CD8-positive, alpha-beta memory T cell (primary cell): ENCODE measurements around the gene MAEA. TPM values are rescaled to one million over a fixed set of nuclear protein-coding genes. Genes with fewer than 3 reads are reported as not detected.

Experiments used
- CTCF ChIA-PET: fragments of 350-600 bp; sonication (Branson Sonifier 250); formaldehyde crosslinking; loops from one replicate; lab custom pipeline; 2021; ENCODE audit warnings: antibody characterized with exemption; lab: Charles Lee
- POLR2A ChIA-PET: fragments of 350-600 bp; sonication (Branson Sonifier 250); formaldehyde crosslinking; loops from one replicate; lab custom pipeline; 2021; ENCODE audit warnings: antibody characterized with exemption; lab: Charles Lee
- DNase-seq, 5 donors: peaks; one replicate each; pipeline versions ENCODE4 v3.0.0 to v3.0.0-alpha.2; 2020 to 2022; ENCODE audit warnings: mixed read lengths in 1 of 5
- H3K27ac ChIP-seq: one replicate; pipeline ENCODE4 v1.7.0; 2013; ENCODE audit warnings: low read depth, mild to moderate bottlenecking, low read length, moderate library complexity
- H3K27me3 ChIP-seq: 2 replicates; pipeline ENCODE4 v1.7.0; 2013; ENCODE audit warnings: low read length, mild to moderate bottlenecking; ENCODE audit not compliant: insufficient read depth, poor library complexity, severe bottlenecking
- H3K36me3 ChIP-seq: 2 replicates; pipeline ENCODE4 v1.7.0; 2013; ENCODE audit warnings: mild to moderate bottlenecking, low read length, moderate library complexity; ENCODE audit not compliant: insufficient read depth
- H3K4me1 ChIP-seq: 2 replicates; pipeline ENCODE4 v1.7.0; 2013; ENCODE audit warnings: mild to moderate bottlenecking, low read length, moderate library complexity; ENCODE audit not compliant: insufficient read depth
- H3K4me3 ChIP-seq: 2 replicates; pipeline ENCODE4 v1.7.0; 2013; ENCODE audit warnings: mild to moderate bottlenecking, low read length
- H3K9me3 ChIP-seq: 2 replicates; pipeline ENCODE4 v1.7.0; 2013; ENCODE audit warnings: mild to moderate bottlenecking, low read length
- H3K27ac Mint-ChIP-seq, 8 donors: one replicate each; pipeline ENCODE4 v1.8.0; 2020 to 2021; ENCODE audit warnings: mixed read lengths in 8 of 8, mild to moderate bottlenecking in 6 of 8, inconsistent platforms in 3 of 8, moderate library complexity in 3 of 8
- H3K27me3 Mint-ChIP-seq, 2 donors: one replicate each; pipeline ENCODE4 v1.8.0; 2020 to 2021; ENCODE audit warnings: mixed read lengths in 2 of 2, mild to moderate bottlenecking in 1 of 2, moderate library complexity in 1 of 2
- H3K36me3 Mint-ChIP-seq, 3 donors: one replicate each; pipeline ENCODE4 v1.8.0; 2020 to 2021; ENCODE audit warnings: mixed read lengths in 3 of 3, inconsistent platforms in 1 of 3, mild to moderate bottlenecking in 1 of 3
- H3K4me1 Mint-ChIP-seq, 3 donors: one replicate each; pipeline ENCODE4 v1.8.0; 2020 to 2021; ENCODE audit warnings: mixed read lengths in 3 of 3, inconsistent platforms in 1 of 3, mild to moderate bottlenecking in 1 of 3
- H3K4me3 Mint-ChIP-seq, 7 donors: one replicate each; pipeline ENCODE4 v1.8.0; 2020 to 2021; ENCODE audit warnings: mixed read lengths in 7 of 7, mild to moderate bottlenecking in 6 of 7, moderate library complexity in 4 of 7, inconsistent platforms in 2 of 7
- H3K9me3 Mint-ChIP-seq, 5 donors: one replicate each; pipeline ENCODE4 v1.8.0; 2020 to 2022; ENCODE audit warnings: mixed read lengths in 5 of 5, mild to moderate bottlenecking in 3 of 5, moderate library complexity in 2 of 5, inconsistent platforms in 1 of 5
- polyA plus RNA-seq: library from polyadenylated mRNA; unstranded; fragments of 300-500 nt; fragmentation: Illumina TruSeq; gene quantifications from one replicate; pipeline ENCODE4 v1.2.3, GENCODE V29; 2021
- total RNA-seq, 2 experiments: library from RNA; stranded (reverse); gene quantifications; one replicate each; pipeline ENCODE4 v1.2.3, GENCODE V29; 2021

MAEA gene
- total and polyA plus RNA-seq, 3 experiments from 2014 or later, result 59.4 to 75.3 (median 63.8) TPM

GRCh38 chr4:1298461-1298860 lies 8.8 kb downstream of the MAEA start:
- Mint-ChIP-seq H3K4me1 (peaks cover 47 to 77% (median 61%) of the 10 kb centered on the region in 3 donors), H3K4me3 (no peak overlapping the region), H3K36me3 (peaks cover 0 to 65% (median 4%) of the 10 kb centered on the region in 3 donors), H3K27ac (peak overlapping the region in 5 of 8 donors; percentile 29 to 86 (median 63)), H3K9me3 (no peaks in the 10 kb centered on the region), H3K27me3 (peaks cover 0 to 1% of the 10 kb centered on the region in 2 donors)
- Histone ChIP-seq H3K4me3 (no peak overlapping the region), H3K27me3 (no peaks in the 10 kb centered on the region), H3K36me3 (peaks cover 9% of the 10 kb centered on the region), H3K27ac (no peak overlapping the region), H3K9me3 (no peaks in the 10 kb centered on the region), H3K4me1 (peaks cover 17% of the 10 kb centered on the region)
- ChIA-PET POLR2A (no interaction called here), CTCF (interaction anchor here (2.1 kb wide), 1 partner anchor 13 kb away, joined by 6 read pairs; no protein-coding TSS in a partner anchor)
- DNase-seq, result no peak

- Histone ChIP-seq H3K27ac (no peak overlapping the region), H3K4me1 (peaks cover 8% of the 10 kb centered on the region), H3K27me3 (no peaks in the 10 kb centered on the region), H3K9me3 (no peaks in the 10 kb centered on the region), H3K4me3 (no peak overlapping the region), H3K36me3 (peaks cover 9% of the 10 kb centered on the region)
- Mint-ChIP-seq H3K27me3 (peaks cover 0 to 1% of the 10 kb centered on the region in 2 donors), H3K27ac (peak overlapping the region in 4 of 8 donors; percentile 55 to 84 (median 70)), H3K36me3 (peaks cover 0 to 64% (median 4%) of the 10 kb centered on the region in 3 donors), H3K4me1 (peaks cover 39 to 70% (median 56%) of the 10 kb centered on the region in 3 donors), H3K4me3 (peak overlapping the region in 1 of 7 donors; percentile 3), H3K9me3 (no peaks in the 10 kb centered on the region)
- CTCF ChIA-PET, result interaction anchor here (1.8 to 2.1 kb wide), 2 partner anchors 13 to 31 kb away, joined by 5 to 6 read pairs; no protein-coding TSS in a partner anchor
- no peak for DNase-seq
- POLR2A ChIA-PET, result no interaction called here
These were observed 9.7 kb downstream of the MAEA start for GRCh38 chr4:1299301-1299860.

GRCh38 chr4:1300466-1301455 lies 11.1 kb downstream of the MAEA start:
- CTCF ChIA-PET, result interaction anchor here (1.1 to 1.8 kb wide), 2 partner anchors 33 to 55 kb away, joined by 3 to 5 read pairs; no protein-coding TSS in a partner anchor
- POLR2A ChIA-PET, result interaction anchor here (0.6 kb wide), 1 partner anchor 1565 kb away, joined by 3 read pairs; no protein-coding TSS in a partner anchor
- peaks cover 9% of the 10 kb centered on the region for H3K36me3 ChIP-seq

GRCh38 chr4:1302159-1302558 lies 12.5 kb downstream of the MAEA start:
- Histone ChIP-seq H3K4me1 (peaks cover 15% of the 10 kb centered on the region), H3K4me3 (no peak overlapping the region), H3K36me3 (peaks cover 9% of the 10 kb centered on the region), H3K27me3 (no peaks in the 10 kb centered on the region), H3K27ac (no peak overlapping the region), H3K9me3 (no peaks in the 10 kb centered on the region)
- CTCF ChIA-PET, result no interaction called here
- no peak for DNase-seq
- Mint-ChIP-seq H3K4me3 (no peak overlapping the region), H3K4me1 (peaks cover 43 to 72% (median 63%) of the 10 kb centered on the region in 3 donors), H3K27ac (peak overlapping the region in 3 of 8 donors; percentile 2 to 70 (median 19)), H3K9me3 (no peaks in the 10 kb centered on the region), H3K36me3 (peaks cover 0 to 68% (median 7%) of the 10 kb centered on the region in 3 donors), H3K27me3 (peaks cover 0 to 1% of the 10 kb centered on the region in 2 donors)
- POLR2A ChIA-PET, result no interaction called here

More at GRCh38 chr4:1300466-1301455, 11.1 kb downstream of the MAEA start:
- Mint-ChIP-seq H3K27ac (peak overlapping the region in 7 of 8 donors; percentile 2 to 84 (median 56)), H3K27me3 (peaks cover 0 to 1% of the 10 kb centered on the region in 2 donors), H3K4me1 (peaks cover 39 to 68% (median 56%) of the 10 kb centered on the region in 3 donors), H3K9me3 (no peaks in the 10 kb centered on the region), H3K36me3 (peaks cover 0 to 71% (median 4%) of the 10 kb centered on the region in 3 donors), H3K4me3 (no peak overlapping the region)
- no peak overlapping the region for H3K27ac ChIP-seq
- peaks cover 7% of the 10 kb centered on the region for H3K4me1 ChIP-seq
- H3K9me3 ChIP-seq, result no peaks in the 10 kb centered on the region
- H3K27me3 ChIP-seq, result no peaks in the 10 kb centered on the region
- DNase-seq, result peak in 1 of 5 donors; percentile 21
- H3K4me3 ChIP-seq, result no peak overlapping the region

- no peak overlapping the region for H3K4me3 ChIP-seq
- Mint-ChIP-seq H3K27me3 (no peaks in the 10 kb centered on the region), H3K4me3 (peak overlapping the region in 2 of 7 donors; percentile 63 to 67), H3K4me1 (peaks cover 46 to 77% (median 67%) of the 10 kb centered on the region in 3 donors), H3K36me3 (peaks cover 0 to 47% (median 5%) of the 10 kb centered on the region in 3 donors), H3K27ac (peak overlapping the region in 4 of 8 donors; percentile 76 to 95 (median 90)), H3K9me3 (no peaks in the 10 kb centered on the region)
- no peaks in the 10 kb centered on the region for H3K36me3 ChIP-seq
- peaks cover 35% of the 10 kb centered on the region for H3K4me1 ChIP-seq
- no peaks in the 10 kb centered on the region for H3K27me3 ChIP-seq
- ChIA-PET POLR2A (no interaction called here), CTCF (no interaction called here)
- no peak overlapping the region for H3K27ac ChIP-seq
- H3K9me3 ChIP-seq, result no peaks in the 10 kb centered on the region
- DNase-seq, result peak in 1 of 5 donors; percentile 17
These were observed 15.6 kb downstream of the MAEA start for GRCh38 chr4:1305261-1305711.

- no peaks in the 10 kb centered on the region for H3K27me3 ChIP-seq
- no peaks in the 10 kb centered on the region for H3K9me3 ChIP-seq
- CTCF ChIA-PET, result no interaction called here
- DNase-seq, result peak in 2 of 5 donors; percentile 44 to 54
- Mint-ChIP-seq H3K4me3 (peak overlapping the region; percentile 15 to 66 (median 41)), H3K4me1 (peaks cover 46 to 76% (median 65%) of the 10 kb centered on the region in 3 donors), H3K27ac (peak overlapping the region; percentile 38 to 95 (median 84)), H3K27me3 (no peaks in the 10 kb centered on the region), H3K36me3 (peaks cover 0 to 41% (median 5%) of the 10 kb centered on the region in 3 donors), H3K9me3 (no peaks in the 10 kb centered on the region)
- POLR2A ChIA-PET, result no interaction called here
- no peak overlapping the region for H3K4me3 ChIP-seq
- no peak overlapping the region for H3K27ac ChIP-seq
- H3K36me3 ChIP-seq, result no peaks in the 10 kb centered on the region
- peaks cover 42% of the 10 kb centered on the region for H3K4me1 ChIP-seq
These were observed 16.2 kb downstream of the MAEA start for GRCh38 chr4:1305781-1306455.
